Measurements from ENCODE around the gene OSMR. TPM values are rescaled to one million over a fixed set of nuclear protein-coding genes. Genes with fewer than 3 reads are reported as not detected.

Gene OSMR
- total RNA-seq, 4 donors from 2014 or later: 3.5 to 25.6 (median 15.3) TPM

DNA sequence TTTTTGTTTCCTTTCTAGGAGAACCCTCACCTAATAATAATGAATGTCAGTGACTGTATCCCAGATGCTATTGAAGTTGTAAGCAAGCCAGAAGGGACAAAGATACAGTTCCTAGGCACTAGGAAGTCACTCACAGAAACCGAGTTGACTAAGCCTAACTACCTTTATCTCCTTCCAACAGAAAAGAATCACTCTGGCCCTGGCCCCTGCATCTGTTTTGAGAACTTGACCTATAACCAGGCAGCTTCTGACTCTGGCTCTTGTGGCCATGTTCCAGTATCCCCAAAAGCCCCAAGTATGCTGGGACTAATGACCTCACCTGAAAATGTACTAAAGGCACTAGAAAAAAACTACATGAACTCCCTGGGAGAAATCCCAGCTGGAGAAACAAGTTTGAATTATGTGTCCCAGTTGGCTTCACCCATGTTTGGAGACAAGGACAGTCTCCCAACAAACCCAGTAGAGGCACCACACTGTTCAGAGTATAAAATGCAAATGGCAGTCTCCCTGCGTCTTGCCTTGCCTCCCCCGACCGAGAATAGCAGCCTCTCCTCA is 87.1 kb downstream of the OSMR start:
- H3K36me3 ChIP-seq: peaks cover 0 to 4% (median 0%) of the 10 kb centered on the region in 3 donors
- H3K9me3 ChIP-seq: no peaks in the 10 kb centered on the region
- no peak overlapping the region for H3K27ac ChIP-seq
- no peaks in the 10 kb centered on the region for H3K4me1 ChIP-seq
- no peak overlapping the region for H3K4me3 ChIP-seq
- no peak for DNase-seq
- no peaks in the 10 kb centered on the region for H3K27me3 ChIP-seq
- TF ChIP-seq, protein P1, sequence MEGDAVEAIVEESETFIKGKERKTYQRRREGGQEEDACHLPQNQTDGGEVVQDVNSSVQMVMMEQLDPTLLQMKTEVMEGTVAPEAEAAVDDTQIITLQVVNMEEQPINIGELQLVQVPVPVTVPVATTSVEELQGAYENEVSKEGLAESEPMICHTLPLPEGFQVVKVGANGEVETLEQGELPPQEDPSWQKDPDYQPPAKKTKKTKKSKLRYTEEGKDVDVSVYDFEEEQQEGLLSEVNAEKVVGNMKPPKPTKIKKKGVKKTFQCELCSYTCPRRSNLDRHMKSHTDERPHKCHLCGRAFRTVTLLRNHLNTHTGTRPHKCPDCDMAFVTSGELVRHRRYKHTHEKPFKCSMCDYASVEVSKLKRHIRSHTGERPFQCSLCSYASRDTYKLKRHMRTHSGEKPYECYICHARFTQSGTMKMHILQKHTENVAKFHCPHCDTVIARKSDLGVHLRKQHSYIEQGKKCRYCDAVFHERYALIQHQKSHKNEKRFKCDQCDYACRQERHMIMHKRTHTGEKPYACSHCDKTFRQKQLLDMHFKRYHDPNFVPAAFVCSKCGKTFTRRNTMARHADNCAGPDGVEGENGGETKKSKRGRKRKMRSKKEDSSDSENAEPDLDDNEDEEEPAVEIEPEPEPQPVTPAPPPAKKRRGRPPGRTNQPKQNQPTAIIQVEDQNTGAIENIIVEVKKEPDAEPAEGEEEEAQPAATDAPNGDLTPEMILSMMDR (IDR thresholded peaks at IDR 0.05): no peak
- no peak for TF ChIP-seq POLR2A (IDR thresholded peaks at IDR 0.05)

DNA sequence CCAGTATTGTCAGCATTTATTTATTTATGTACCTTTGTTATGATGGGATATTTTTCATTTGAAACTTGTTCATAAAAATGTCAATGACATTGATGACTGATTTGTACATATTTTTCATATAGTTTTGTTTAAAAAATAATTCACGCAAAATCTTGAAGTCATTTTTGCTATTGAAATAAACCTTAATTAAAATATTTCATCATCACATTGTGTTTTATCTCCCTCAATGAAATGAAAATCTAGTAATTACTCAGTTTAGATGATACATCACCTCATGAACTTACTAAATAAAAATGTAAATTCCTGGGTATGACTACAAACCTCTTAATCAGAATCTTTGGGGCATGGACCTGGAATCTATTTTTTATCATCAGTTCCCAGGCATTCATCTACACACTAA is 89.6 kb downstream of the OSMR start:
- DNase-seq: no peak
- Histone ChIP-seq H3K4me3 (no peak overlapping the region), H3K36me3 (peaks cover 0 to 4% (median 0%) of the 10 kb centered on the region in 3 donors), H3K27me3 (no peaks in the 10 kb centered on the region), H3K9me3 (no peaks in the 10 kb centered on the region), H3K4me1 (no peaks in the 10 kb centered on the region), H3K27ac (no peak overlapping the region)
- no peak for TF ChIP-seq POLR2A (IDR thresholded peaks at IDR 0.05)
- TF ChIP-seq, protein P1 (IDR thresholded peaks at IDR 0.05): no peak

DNA sequence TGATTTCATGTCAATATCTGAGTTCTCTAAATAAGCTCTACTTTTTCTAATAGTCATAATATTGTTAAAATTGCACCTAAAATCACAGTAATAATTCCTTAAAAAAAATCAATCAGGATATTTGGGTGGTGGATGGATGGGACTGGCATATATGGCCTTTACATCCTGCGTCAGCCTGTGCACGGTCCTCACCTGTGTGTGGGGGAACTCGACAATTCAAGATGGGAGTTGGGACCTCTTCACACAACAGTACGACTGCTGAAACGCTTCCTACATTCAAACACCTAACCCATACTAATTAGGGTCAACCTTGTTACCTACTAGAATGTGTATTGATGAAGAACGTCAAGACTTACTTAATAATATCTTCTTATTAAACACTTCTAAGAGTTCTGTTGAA is 90.5 kb downstream of the OSMR start:
- H3K27me3 ChIP-seq: no peaks in the 10 kb centered on the region
- DNase-seq: no peak
- no peaks in the 10 kb centered on the region for H3K4me1 ChIP-seq
- no peak overlapping the region for H3K4me3 ChIP-seq
- H3K27ac ChIP-seq: no peak overlapping the region
- TF ChIP-seq POLR2A (IDR thresholded peaks at IDR 0.05): no peak
- TF ChIP-seq, protein P1 (IDR thresholded peaks at IDR 0.05): no peak
- H3K9me3 ChIP-seq: no peaks in the 10 kb centered on the region
- H3K36me3 ChIP-seq: peaks cover 0 to 3% (median 0%) of the 10 kb centered on the region in 3 donors

DNA sequence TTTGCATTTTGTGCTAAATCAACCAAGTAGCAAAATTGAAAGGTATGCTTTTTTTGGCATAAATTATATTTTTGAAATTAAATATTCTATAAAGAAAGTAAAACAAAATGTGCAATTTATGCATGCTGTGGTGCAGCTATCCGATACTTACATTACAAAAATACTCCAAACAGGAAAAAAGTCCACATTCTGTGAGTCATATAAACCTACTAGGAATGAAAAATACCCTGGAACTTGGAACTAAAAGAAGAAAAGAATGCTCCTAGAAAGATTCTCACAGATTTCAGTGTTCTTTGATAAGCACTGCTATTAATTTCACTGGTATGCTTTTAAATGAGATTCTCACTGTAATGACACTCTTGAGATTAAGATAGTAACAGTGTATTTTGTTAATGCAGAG is 92.6 kb downstream of the OSMR start:
- Histone ChIP-seq H3K4me1 (no peaks in the 10 kb centered on the region), H3K27ac (no peak overlapping the region), H3K4me3 (no peak overlapping the region), H3K36me3 (peaks cover 0 to 22% (median 0%) of the 10 kb centered on the region in 3 donors), H3K9me3 (no peaks in the 10 kb centered on the region), H3K27me3 (no peaks in the 10 kb centered on the region)
- no peak for DNase-seq
- TF ChIP-seq, protein P1 (IDR thresholded peaks at IDR 0.05): no peak
- no peak for TF ChIP-seq POLR2A (IDR thresholded peaks at IDR 0.05)

DNA sequence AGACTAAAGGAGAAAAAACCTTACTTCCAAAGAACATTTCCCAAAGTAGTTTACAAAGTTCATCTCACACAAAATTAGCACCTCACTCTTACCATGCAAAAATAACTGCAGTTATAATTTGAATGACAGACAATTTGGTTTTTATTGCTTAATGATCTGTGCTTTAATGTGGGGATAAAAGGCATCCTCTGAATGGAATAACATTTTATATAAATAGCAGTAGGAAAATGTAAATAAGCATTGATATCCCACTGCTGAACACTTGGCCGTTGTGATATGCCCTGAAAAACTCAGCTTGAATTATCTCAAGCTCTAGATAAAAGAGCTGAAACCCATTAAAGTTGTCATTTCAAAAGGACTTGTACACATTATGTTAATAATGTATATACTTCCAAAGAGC is 93.2 kb downstream of the OSMR start:
- no peak for DNase-seq
- H3K4me3 ChIP-seq: no peak overlapping the region
- H3K4me1 ChIP-seq: no peaks in the 10 kb centered on the region
- no peaks in the 10 kb centered on the region for H3K9me3 ChIP-seq
- no peak overlapping the region for H3K27ac ChIP-seq
- TF ChIP-seq, protein P1 (IDR thresholded peaks at IDR 0.05): no peak
- no peak for TF ChIP-seq POLR2A (IDR thresholded peaks at IDR 0.05)
- no peaks in the 10 kb centered on the region for H3K27me3 ChIP-seq
- peaks cover 0 to 27% (median 0%) of the 10 kb centered on the region in 3 donors for H3K36me3 ChIP-seq

Measured in Peyer's patch (tissue), 4 donors.